Hematopoietic multipotent progenitor cell treated with erythropoietin and hydrocortisone succinate and interleukin-3 and kit ligand, for 8 days (in vitro differentiated cells): ENCODE measurements around the gene EPM2AIP1.

Experiments used
- DNase-seq: peaks from one replicate; pipeline ENCODE4 v3.0.0-alpha.2; 2015

EPM2AIP1 gene

DNA sequence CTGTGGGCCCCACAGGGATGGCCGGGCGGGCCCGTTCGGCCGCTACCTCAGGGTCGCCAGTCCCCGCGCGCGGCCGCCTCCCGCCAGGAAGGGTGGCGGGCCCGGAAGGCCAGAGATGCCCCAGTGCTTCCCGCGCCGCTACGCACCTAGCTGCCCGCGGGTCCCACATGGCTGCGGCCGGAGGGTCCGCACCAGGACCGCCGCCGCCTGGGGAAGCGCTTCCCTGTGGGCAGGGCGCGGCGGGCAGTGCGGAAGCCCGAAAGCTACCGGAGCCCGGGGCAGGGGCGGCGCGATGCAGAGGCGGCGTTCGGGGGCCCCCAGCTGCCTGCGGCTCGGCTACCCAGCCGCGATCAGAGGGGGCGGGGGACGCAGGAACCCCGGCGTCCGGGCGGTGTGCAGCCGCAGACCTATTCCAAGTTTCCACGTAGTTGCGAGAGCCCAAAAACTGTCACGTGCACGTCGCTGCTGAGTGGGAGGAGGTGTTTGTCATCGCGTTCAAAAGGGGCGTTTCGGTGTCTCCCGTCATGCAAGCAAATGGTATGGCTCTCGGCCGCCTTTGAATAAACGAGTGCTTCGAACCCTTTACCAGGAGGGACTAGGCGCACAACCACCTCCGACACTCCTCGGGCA lies 48.2 kb downstream of the EPM2AIP1 start, which contains the start of gene TRANK1:
Gene TRANK1 (minus strand): TSS at position 414 of the 630 bp plus-strand sequence. CDS start 245 bp downstream, at position 169.
- DNase-seq = peak; percentile 96

- peak; percentile 57 for DNase-seq
Observed at GRCh38 chr3:36944012-36944640, 48.8 kb downstream of the EPM2AIP1 start.

DNA sequence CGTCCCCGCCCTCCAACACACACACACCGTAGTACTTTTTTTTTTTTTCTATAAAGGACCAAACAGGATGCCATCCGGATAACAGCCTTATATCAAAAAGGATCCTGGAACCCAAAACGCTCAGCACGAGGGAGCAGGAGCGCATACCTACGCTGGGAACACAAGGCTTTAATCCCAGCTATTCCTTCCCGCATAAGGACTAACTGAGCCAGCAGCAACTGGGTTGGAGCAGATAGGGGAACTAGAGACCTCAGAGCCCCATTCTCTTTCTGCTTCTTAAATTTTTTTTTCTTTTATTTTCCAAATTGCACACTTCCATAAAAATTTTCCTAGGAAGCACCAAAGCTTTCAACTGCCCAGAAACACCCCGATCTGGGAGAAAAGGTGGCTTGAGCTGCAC lies 49.3 kb downstream of the EPM2AIP1 start:
- DNase-seq = peak; percentile 27

- DNase-seq = no peak
Observed at GRCh38 chr3:36942638-36943248, 50.2 kb downstream of the EPM2AIP1 start.

- DNase-seq = no peak
Observed at GRCh38 chr3:36941658-36942057, 51.3 kb downstream of the EPM2AIP1 start.

- no peak for DNase-seq
Observed at GRCh38 chr3:36941162-36941561, 51.8 kb downstream of the EPM2AIP1 start.

DNA sequence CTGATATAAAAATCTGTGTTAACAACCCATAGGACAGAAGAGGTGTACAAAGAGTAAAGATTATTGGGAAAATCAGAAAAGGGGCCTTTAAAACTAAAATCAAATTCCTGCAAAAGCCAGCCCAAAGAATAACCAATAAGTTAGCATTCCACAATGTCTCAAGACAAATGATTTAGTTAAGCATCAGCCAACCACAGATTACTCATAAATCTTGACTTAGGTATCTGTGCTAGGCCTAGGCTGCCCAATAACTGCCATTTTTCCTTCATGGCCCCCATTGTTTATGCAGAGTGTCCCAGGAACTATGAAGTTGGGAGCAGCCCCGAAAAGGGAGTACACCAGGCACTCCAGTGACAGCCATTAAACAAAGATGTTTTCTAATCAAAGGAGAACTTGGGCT lies 55.4 kb downstream of the EPM2AIP1 start:
- no peak for DNase-seq
